ENCODE results near the gene DLGAP1.
"Not testable (repeated sequence)": the region's sequence is repeated elsewhere in the genome, so short reads cannot be mapped to it uniquely, and the experiment has no call there.

DLGAP1 gene

DNA sequence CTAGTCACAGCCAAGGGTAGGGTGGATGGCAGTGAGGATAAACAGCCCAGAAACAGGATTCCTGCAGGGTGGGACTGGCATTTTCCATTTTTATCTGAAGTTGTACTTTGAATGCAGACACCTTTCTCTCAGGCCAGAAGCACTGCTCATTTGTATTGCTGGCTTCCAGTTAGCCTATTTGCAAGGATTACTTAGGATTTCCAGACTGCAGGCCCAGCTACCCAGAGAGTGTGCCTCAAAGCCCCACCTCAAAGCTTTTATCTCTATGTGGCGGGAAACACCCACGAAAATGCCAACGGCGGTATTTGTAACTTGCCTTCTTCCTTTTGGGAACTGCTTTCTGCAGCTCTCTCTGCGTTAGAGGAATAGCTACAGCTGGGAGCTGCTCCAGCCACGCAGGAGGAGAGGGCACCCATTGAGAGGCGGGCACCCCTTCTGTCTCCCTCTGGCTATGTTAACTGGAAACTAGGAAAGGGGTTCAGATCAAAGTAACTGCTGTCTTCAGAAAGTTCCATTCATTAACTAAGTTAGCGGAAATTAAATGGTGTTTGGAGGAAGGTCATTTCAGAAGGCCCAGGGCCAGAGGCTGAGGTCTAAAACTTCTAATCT is 860.2 kb downstream of the DLGAP1 start:
- peak; percentile 83 for DNase-seq

DNA sequence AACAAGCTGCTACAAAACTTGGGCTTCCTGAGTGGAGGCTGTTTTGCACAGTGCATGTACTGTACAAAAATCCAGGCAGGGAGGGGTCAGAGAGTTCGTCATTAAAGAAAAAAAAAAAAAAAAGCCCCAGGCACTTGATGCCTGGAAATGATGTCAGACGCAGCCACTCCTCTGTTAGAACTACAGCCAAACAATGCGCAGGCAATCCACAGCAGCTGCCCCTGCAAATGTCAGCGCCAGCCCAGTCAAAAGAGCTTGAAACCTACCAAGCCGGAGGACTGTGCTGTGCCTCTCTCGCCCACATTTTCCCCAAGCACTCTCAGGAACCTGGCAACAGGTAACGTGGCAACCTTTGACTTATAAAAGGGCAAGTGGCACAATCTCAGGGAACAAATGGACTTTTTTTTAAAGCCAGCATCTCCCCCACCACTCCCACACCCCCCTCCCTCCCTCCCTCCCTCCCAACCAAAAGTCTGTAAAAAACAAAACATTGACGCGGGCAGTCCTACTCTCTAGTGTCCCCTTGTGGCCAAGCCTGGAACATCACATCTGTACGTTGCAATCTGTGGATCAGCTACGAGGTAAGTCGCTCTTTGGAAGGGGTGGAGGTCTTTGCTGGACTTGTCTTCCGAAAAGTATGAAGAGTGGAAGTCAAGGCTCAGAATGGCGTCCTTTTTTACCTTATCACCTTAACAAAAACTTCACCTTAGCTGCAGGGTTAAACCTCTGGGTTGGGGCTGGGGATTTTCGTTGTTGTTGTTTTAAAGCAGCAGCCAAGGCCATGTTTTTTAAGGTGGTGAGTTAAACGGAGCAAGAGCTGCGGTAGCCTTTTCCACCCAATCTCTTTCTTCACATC is 861.0 kb downstream of the DLGAP1 start:
- DNase-seq, result peak; percentile 90

DNA sequence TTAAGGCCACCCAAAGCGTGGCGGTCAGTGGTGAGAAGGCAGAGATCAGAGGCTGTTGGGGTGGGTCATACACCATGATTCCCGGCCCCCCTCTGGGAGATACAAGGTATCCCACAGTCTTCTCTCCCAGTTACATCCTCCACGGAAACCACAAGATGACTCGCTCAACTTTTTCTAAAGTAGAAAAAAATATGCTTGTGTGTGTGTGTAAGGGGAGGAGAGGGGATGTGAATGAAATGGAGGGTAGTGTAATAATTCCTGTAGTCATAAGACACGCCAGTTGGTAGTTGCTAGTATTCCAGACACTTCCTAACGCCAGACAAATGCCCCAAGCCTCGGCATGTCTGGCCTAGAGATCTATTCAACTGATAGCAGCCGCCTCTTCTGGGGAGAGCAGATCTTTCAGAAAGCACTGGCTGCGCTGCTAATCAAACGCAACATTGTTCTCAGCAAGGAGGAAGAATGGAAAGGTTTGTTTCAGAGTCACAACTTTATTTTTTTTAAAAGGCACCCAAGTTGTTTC is 861.7 kb downstream of the DLGAP1 start:
- peak; percentile 82 for DNase-seq

DNA sequence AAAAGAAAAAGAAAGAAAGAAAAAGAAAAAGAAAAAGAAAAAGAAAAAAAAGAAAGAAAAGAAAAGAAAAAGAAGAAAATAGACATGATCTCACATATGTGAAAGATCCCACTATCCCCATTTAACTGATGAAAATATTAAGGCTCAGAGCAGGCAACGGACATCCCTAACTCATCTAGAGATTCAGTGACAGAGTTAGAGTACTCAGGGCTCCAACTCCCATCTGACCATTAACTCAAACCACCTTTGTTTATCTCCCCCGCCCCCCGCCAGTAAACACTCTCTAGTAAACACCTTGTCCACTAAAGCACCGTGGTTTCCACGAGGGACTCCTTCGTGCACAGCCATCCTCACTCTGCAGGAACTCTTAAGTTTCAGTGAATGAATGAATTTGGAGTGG is 862.2 kb downstream of the DLGAP1 start:
- no peak for DNase-seq

DNA sequence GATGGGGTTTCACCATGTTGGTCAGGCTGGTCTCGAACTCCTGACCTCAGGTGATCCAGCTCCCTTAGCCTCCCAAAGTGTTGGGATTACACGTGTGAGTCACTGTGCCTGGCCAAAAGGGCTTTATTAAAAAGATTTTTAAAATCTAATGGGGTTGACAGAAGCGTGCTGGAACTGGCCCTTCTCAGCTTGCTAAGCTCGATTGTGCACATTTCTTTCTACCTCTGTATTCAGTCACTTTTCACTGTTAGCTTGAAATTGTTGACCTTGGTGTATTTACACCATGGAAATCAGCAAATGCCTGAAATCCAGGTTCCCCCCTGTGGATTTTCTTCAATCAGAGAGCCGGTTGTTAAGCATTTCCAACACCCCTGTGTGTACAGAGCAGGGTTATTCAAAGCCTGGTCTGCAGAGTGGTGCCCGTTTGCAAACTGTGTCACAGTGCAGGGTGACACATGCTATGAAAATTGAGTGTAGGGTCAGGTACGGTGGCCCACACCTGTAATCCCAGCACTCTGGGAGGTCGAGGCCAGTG is 864.9 kb downstream of the DLGAP1 start:
- no peak for DNase-seq

DNA sequence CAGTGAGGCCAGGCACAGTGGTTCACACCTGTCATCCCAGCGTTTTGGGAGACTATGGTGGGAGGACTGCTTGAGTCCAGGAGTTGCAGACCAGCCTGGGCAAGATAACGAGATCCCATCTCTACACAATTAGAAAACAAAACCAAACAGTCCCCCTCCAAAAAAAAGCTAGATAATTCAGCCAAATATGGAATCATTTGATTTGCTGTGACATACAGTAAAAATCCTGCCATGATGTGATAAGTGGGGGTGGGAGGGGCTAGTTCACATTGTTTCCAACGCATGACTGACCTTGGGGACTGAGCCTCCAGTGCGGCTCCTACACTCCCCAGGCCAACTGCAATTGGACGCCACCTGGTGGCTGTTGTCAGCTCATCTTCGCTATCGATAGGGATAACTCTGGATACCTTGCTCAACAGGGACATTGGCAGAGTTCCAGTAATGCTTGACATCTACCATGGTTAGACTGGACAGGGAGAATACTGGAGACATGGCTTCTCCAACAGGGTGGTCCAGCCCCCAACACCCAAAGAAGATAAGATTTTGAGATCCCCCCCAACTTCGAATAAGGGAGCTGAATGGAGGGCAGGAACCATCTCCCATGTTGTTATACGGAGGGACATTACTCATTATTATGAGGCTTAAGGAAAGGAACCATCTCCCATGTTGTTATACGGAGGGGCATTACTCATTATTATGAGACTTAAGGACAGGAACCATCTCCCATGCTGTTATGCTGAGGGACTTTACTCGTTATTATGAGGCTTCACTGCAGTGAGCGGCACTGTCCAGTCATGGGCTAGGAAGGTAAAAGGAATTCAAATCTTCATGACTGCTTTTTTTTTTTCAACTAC is 869.2 kb downstream of the DLGAP1 start:
- DNase-seq, result peak; percentile 45

DNA sequence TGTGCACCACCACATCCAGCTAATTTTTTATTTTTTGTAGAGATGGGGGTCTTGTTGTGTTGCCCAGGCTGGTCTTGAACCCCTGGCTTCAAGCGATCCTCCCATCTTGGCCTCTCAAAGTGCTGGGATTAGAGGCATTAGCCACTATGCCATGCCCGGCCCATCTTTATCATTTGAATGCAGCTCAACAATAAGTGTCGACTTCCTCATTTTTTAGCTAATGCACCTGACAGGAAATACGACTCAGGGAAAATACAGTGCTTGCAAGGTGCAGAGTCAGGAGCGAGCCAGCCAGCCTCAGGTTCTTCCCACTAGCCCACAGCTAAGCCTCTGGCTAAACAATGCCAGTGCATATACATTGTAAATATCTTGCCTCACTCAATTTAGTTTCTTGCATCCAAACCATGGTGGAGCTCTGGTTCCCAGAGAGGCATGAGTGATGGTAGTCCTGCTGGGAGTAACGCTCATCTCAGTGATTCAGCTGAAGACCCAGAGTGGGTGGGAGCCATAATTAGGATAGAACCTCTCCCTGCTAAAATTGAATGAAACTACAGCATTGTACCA is 870.1 kb downstream of the DLGAP1 start:
- peak; percentile 56 for DNase-seq

DNA sequence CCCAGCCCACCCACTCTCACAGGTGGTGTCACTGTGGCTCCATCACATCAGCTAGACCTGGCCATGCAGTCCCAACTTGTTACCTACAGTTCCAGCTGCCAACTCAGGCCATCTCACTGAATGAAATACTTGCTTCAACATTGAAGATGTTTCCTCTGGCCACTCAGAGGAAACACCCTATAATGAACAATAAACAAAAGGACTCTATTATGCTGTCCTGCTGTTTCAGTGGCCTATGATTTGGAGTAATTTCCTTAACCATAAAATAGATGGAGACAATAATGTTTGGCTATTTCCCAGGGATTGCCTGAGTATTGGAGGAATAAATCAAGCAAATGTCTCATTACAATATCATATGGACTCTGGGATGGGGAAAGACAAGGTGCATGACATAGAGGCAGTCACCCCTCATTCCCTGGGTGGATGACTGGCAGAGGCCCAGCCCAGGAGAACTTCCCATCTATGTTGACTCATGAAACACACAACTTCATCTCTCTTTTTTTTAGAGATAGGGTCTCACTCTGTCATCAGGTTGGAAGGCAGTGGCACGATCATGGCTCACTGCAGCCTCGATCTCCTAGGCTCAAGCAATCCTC is 870.7 kb downstream of the DLGAP1 start:
- DNase-seq, result no peak

DNA sequence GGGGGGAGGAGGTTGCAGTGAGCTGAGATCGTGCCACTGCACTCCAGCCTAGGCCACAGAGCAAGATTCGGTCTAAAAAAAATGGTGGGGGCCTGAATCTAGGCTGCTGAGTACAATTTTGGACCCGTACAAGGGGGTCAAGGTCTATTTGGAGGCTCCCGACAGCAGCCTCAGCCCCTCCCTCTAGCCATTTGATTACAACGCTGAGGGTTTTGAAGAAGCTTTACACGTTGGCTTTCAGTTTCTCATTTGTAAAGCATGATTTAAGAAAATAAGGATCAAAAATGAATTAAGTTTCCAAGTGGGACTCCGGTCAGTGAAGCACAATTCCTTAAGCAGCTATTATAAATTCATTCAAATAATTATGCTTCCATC is 871.2 kb downstream of the DLGAP1 start:
- no peak for DNase-seq

DNA sequence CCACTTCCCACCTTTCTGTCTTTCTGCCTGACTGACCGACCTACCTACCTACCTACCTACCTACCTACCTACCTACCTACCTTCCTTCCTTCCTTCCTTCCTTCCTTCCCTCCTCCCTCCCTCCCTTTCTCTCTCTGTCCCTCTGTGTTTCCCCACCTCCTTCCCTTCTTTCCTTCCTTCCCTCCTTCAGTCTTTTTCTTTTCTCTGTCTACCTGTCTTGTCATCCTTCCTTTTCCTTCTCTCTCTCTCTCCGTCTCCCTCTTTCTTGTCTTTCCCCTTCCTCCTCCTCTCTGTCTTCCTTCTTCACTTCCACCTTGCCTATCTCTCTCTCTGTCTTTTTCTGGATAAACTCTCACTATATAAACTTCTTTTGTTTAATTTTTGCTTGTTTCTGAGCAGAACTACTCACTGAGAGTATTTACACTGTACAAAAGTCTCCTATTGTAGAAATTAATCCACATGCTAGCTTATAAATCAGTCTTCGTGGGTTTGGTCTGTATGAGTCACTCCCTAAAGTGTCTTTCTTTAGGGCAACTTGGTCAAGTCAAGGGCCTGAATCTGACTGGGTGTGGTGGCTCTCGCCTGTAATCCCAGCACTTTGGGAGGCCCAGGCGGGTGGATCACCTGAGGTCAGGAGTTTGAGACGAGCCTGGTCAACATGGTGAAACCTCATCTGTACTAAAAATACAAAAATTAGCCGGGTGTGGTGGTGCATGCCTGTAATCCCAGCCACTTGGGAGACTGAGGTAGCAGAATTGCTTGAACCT is 871.8 kb downstream of the DLGAP1 start:
- not testable (repeated sequence) for DNase-seq

DNA sequence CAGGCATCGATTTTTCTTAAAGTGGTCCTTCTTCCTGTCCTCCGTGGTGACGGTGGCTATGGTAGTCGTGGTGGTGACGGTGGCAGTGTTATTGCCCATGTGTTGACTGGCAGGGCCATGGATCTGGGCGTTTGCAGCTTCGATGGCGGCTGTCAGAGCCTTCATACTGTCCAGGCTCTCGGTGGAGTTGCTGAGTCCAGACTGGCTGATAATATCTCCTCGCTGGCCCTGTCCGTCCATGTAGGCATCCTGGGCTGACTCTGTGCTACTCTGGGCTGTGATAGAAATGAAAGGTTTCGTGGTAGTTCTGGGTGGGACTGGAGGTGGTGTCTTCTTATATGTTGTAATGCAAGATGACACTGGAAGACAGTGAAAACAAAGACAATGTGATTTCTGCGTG is 873.2 kb downstream of the DLGAP1 start:
- no peak for DNase-seq

DNA sequence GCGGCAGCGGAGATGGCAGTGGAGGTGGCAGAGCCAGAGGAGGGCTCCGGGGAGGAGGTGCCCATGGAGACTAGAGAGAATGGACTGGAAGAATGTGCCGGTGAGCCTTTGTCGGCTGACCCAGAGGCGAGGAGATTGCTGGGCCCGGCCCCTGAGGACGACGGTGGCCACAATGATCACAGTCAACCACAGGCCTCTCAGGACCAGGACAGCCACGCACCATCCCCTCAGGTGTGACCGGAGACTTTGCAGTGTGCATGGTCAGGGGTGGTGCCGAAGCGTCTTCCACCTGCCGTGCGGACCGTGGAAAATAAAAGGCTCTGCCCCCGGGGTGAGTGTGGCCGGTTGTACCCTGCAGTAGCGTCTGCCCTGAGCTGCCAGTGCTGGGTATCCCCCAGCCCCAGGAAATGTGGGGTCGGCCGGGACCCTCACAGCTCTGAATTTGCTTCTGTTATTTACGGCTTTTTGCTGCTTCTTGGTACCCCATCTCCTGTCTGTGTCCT is 874.5 kb downstream of the DLGAP1 start:
- DNase-seq, result not testable (repeated sequence)

DNA sequence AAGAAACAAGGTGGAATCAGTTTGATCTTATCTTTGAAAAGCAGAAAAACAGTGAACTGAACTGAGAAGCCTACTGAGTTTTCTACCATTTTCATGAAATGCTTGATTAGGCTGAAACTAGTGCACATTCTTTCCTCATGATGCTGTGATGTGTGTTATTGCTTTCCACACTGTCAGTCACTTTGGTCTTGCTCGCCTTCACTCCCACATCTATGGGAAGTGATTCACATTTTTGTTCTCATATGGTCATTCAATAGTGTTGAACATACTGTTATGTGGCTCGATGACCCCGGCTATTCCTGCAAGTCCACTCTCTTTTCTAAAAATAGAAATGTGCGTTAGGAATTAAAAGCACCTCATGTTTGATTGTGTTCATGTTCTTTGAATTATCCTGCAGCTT is 875.4 kb downstream of the DLGAP1 start:
- DNase-seq, result peak; percentile 81

DNA sequence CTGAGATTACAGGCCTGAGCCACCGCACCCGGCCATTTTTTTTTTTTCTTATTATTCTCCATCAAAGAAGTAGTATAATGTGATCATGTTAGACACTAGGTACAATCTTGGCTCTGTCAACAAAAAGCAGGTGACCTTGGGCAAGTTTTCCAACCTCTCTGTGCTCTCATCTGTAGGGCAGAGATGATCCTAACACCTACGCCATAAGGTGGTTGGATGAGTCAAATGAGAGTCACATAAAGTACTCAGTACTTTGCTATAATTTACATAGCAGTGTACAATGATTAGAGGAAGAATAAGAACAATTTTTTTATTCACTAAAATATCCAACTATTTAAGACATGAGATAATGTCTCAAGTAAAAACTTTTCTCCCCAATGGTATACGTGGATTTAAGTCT is 876.5 kb downstream of the DLGAP1 start:
- DNase-seq, result no peak

DNA sequence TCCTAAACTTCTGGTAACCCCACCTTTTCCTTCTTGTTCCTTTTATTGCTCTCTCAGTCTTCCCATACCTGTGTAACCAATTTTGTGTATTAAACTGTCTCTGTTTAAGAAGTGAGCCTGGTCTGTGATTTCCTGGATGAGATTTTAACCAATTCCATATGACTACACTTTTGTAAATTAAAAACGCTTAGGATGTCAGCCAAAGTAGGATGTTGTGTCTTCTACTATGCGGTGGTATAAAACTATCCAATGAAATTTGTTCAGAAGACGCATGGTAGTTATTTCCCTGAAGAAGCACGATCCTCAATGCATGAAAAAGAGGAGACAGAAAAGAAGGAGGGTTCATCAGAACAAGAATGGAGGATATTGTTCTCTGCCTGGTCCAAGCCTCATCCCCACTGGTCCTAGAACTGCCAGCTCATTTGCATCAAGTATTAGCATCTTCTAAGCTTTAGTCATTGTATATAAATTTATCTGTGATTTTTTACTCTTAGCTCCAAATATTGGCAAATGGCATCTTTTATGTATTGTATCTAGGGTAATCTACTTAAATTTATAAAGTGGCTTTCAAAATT is 877.7 kb downstream of the DLGAP1 start:
- DNase-seq, result no peak

DNA sequence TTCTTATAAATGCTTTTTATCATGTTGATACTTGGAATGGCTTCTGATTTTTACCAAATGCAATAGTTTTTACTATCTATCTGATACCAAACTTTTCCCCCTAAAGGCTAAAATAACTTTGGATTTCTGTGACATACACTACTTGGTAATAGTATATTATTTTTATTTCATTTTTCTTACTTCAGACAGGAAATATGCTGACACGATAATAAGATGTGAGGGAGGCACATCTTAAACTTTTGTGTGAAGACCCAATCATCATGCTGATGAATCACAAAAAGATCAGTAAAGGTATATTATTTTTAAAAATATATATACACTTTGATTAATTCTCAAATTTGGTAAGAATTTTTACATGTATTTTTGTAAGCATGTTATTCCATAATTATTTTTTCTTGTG is 882.3 kb downstream of the DLGAP1 start:
- no peak for DNase-seq

DNA sequence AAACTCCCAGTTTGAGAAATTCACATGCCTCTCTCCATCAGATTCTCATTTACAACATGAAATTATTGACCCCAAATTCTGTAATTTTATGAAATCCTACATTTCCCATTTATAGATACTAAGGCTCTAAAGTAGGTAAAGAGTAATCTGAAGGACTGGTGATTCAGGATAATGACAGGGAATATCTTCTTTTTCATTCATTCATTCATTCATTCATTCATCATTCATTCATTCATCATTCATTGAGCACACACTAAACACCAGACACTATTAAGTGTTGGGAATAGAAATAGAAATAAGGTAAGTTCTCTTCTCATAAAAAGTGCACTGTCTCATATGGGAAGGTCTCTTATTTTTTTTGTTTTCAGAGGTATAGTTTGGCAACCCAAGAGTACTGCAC is 888.3 kb downstream of the DLGAP1 start:
- DNase-seq, result no peak

DNA sequence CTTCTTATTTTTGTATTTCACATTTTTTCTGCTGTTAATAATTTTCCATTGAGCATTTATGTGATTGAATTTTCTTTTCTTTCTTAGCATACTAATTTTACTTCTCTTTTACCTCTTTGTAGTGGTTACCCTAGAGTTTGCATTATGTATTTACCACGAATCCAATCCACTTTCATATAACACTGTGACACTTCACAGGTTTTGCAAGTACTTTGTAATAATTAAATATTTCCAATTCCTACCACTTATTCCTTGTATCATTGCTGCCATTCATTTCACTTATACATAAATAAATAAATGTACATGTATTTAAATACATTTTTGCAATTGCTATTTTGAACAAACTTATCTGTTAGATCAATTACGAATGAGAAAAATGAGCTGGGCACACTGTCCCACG is 894.4 kb downstream of the DLGAP1 start:
- no peak for DNase-seq

DNA sequence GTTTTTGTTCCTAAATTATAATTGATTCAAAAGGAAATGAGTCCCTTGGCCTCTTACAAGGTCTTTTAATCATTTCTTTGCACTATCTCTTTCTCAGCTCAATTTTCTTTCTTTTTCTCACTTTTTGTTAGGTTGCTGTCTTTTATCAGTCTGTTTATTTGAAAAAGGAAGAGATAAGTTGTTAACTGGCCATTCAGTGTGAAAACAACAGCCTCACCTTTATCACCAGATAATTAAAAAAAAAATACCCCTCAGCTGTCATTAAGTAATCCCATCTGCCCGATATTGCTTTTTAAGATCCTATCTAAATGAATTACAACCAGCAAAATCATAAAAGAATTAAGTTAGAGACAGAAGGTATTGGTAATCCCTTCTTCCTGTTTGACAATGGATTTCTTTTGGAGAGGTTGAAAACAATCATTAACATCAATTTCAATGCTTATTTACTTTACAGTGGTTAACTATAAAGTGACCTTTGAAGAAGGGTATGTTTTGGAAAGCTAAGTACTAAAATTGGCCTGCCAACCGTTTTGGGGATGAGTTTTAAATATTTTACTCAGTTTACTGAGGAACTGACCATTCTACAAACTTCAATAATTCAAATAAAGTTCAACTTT is 900.2 kb downstream of the DLGAP1 start:
- no peak for DNase-seq

DNA sequence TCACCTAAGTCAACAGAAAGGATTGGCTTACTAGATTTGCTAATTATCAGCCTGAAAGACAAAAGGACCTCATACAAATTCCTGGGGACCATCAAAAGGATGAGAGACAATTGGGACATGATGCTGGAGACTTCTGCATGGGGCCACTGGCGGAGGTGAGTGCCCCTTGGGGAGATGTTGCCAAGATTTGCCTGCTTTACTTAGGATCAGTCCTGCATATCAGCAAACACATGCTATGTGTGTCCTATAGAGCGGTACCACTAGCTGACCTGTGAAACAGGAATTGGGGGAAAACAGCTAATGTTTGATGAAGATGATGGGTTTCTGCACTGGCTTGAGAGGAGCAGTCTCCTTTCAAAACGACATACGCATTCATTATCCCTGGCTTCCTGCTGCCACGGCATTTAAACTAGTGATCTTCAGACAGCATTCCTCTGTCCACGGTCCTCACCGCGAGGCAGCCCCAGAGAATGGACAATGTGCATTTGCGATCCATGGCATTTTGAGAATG is 901.0 kb downstream of the DLGAP1 start:
- no peak for DNase-seq

Data from NCI-H226 (cell line).